WTC11 (cell line): ENCODE results near the gene CFAP68.

Experiments
- ELF4 ChIP-seq: sonication (generic); formaldehyde crosslinking; IDR thresholded peaks from 2 replicates; pipeline ENCODE4 v1.8.1; 2022; ENCODE audit warnings: low read depth, mild to moderate bottlenecking, moderate library complexity, missing genetic modification reagents
- NFE2L1 ChIP-seq: sonication (generic); formaldehyde crosslinking; IDR thresholded peaks from 2 replicates; pipeline ENCODE4 v1.8.1; 2023; ENCODE audit warnings: missing genetic modification reagents
- NR1H2 ChIP-seq: sonication (generic); formaldehyde crosslinking; IDR thresholded peaks from 2 replicates; pipeline ENCODE4 v1.9.0; 2021; ENCODE audit warnings: mild to moderate bottlenecking, moderate library complexity, missing genetic modification reagents
- ZBTB21 ChIP-seq: sonication (generic); formaldehyde crosslinking; IDR thresholded peaks from 2 replicates; pipeline ENCODE4 v1.8.1; 2023; ENCODE audit warnings: mild to moderate bottlenecking, missing genetic modification reagents, borderline replicate concordance
- ZNF138 ChIP-seq: sonication (generic); formaldehyde crosslinking; conservative IDR thresholded peaks from 2 replicates; pipeline ENCODE4 v1.8.1; 2022; ENCODE audit warnings: mild to moderate bottlenecking, moderate library complexity, missing genetic modification reagents
- ZNF232 ChIP-seq: sonication (generic); formaldehyde crosslinking; IDR thresholded peaks from 2 replicates; pipeline ENCODE4 v1.8.0; 2022; ENCODE audit warnings: mild to moderate bottlenecking, missing genetic modification reagents
- ZNF263 ChIP-seq: sonication (generic); formaldehyde crosslinking; IDR thresholded peaks from 2 replicates; pipeline ENCODE4 v1.8.1; 2022; ENCODE audit warnings: low read depth, mild to moderate bottlenecking, moderate library complexity, missing genetic modification reagents
- ZNF396 ChIP-seq: fragments of 250-450 bp; sonication (Bioruptor Pico); IDR thresholded peaks from 2 replicates; pipeline ENCODE4 v1.8.0; 2021; ENCODE audit warnings: mild to moderate bottlenecking, moderate library complexity, borderline replicate concordance
- TF ChIP-seq, protein P1 (sequence below): fragments of 200-600 bp; IDR thresholded peaks from 2 replicates; pipeline ENCODE4 v1.8.0; 2022; ENCODE audit warnings: antibody characterized with exemption
- TF ChIP-seq, protein P2 (sequence below): sonication (generic); formaldehyde crosslinking; IDR thresholded peaks from 2 replicates; pipeline ENCODE4 v1.8.1; 2023; ENCODE audit warnings: mild to moderate bottlenecking, missing genetic modification reagents, moderate library complexity
- TF ChIP-seq, protein P3 (sequence below): sonication (generic); formaldehyde crosslinking; IDR thresholded peaks from 2 replicates; pipeline ENCODE4 v1.8.0; 2022; ENCODE audit warnings: mild to moderate bottlenecking, missing genetic modification reagents

- TF ChIP-seq ZNF396 (CRISPR knock-in tag): no peak
- TF ChIP-seq, protein P1, sequence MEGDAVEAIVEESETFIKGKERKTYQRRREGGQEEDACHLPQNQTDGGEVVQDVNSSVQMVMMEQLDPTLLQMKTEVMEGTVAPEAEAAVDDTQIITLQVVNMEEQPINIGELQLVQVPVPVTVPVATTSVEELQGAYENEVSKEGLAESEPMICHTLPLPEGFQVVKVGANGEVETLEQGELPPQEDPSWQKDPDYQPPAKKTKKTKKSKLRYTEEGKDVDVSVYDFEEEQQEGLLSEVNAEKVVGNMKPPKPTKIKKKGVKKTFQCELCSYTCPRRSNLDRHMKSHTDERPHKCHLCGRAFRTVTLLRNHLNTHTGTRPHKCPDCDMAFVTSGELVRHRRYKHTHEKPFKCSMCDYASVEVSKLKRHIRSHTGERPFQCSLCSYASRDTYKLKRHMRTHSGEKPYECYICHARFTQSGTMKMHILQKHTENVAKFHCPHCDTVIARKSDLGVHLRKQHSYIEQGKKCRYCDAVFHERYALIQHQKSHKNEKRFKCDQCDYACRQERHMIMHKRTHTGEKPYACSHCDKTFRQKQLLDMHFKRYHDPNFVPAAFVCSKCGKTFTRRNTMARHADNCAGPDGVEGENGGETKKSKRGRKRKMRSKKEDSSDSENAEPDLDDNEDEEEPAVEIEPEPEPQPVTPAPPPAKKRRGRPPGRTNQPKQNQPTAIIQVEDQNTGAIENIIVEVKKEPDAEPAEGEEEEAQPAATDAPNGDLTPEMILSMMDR: no peak
- no peak for TF ChIP-seq ELF4 (CRISPR knock-in tag)
- no peak for TF ChIP-seq NFE2L1 (CRISPR knock-in tag)
- TF ChIP-seq ZNF263 (CRISPR knock-in tag): no peak
- TF ChIP-seq, protein P2, sequence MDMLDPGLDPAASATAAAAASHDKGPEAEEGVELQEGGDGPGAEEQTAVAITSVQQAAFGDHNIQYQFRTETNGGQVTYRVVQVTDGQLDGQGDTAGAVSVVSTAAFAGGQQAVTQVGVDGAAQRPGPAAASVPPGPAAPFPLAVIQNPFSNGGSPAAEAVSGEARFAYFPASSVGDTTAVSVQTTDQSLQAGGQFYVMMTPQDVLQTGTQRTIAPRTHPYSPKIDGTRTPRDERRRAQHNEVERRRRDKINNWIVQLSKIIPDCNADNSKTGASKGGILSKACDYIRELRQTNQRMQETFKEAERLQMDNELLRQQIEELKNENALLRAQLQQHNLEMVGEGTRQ (CRISPR knock-in tag): no peak
- no peak for TF ChIP-seq ZNF232 (CRISPR knock-in tag)
- TF ChIP-seq ZBTB21 (CRISPR knock-in tag): no peak
- TF ChIP-seq, protein P3, sequence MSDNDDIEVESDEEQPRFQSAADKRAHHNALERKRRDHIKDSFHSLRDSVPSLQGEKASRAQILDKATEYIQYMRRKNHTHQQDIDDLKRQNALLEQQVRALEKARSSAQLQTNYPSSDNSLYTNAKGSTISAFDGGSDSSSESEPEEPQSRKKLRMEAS (CRISPR knock-in tag): no peak
- no peak for TF ChIP-seq ZNF138
- no peak for TF ChIP-seq NR1H2 (CRISPR knock-in tag)
Observed at GRCh38 chr11:111911563-111912401, 32.4 kb downstream of the CFAP68 start, which contains the start of gene CRYAB.
